Stimulated activated naive CD8-positive, alpha-beta T cell treated with anti-CD3 and anti-CD28 coated beads, Interleukin-15, Interleukin-2, amounts not matched to agents 100 ng/mL and 50 ng/mL, for 24 hours (primary cell): ENCODE results near the gene CLIC5.
"Not testable (repeated sequence)": the region's sequence is repeated elsewhere in the genome, so short reads cannot be mapped to it uniquely, and the experiment has no call there.

ENCODE experiments used
- H3K27ac Mint-ChIP-seq: one replicate; pipeline ENCODE4 v1.8.0; 2021; ENCODE audit warnings: mild to moderate bottlenecking, mixed read lengths
- H3K27me3 Mint-ChIP-seq: one replicate; pipeline ENCODE4 v1.8.0; 2021; ENCODE audit warnings: mixed read lengths
- H3K36me3 Mint-ChIP-seq: one replicate; pipeline ENCODE4 v1.8.0; 2021; ENCODE audit warnings: low read depth, mixed read lengths
- H3K4me1 Mint-ChIP-seq: one replicate; pipeline ENCODE4 v1.8.0; 2021; ENCODE audit warnings: low read depth, mixed read lengths
- H3K4me3 Mint-ChIP-seq: one replicate; pipeline ENCODE4 v1.8.0; 2021; ENCODE audit warnings: mild to moderate bottlenecking, mixed read lengths
- H3K9me3 Mint-ChIP-seq: one replicate; pipeline ENCODE4 v1.8.0; 2021; ENCODE audit warnings: mixed read lengths

CLIC5 gene

GRCh38 chr6:45951321-45952167, 64.1 kb downstream of the CLIC5 start:
- Mint-ChIP-seq H3K9me3 (no peaks in the 10 kb centered on the region), H3K27ac (no peak overlapping the region), H3K27me3 (peaks cover 3% of the 10 kb centered on the region), H3K4me1 (no peaks in the 10 kb centered on the region), H3K36me3 (no peaks in the 10 kb centered on the region), H3K4me3 (no peak overlapping the region)

GRCh38 chr6:45949256-45949655, 66.4 kb downstream of the CLIC5 start:
- H3K36me3 Mint-ChIP-seq = no peaks in the 10 kb centered on the region
- peaks cover 3% of the 10 kb centered on the region for H3K27me3 Mint-ChIP-seq
- H3K9me3 Mint-ChIP-seq = no peaks in the 10 kb centered on the region
- no peak overlapping the region for H3K27ac Mint-ChIP-seq
- H3K4me1 Mint-ChIP-seq = no peaks in the 10 kb centered on the region
- H3K4me3 Mint-ChIP-seq = no peak overlapping the region

- Mint-ChIP-seq H3K27me3 (peaks cover 3% of the 10 kb centered on the region), H3K4me1 (no peaks in the 10 kb centered on the region), H3K36me3 (no peaks in the 10 kb centered on the region), H3K9me3 (no peaks in the 10 kb centered on the region), H3K27ac (no peak overlapping the region), H3K4me3 (no peak overlapping the region)
Observed at GRCh38 chr6:45947807-45948206, 67.9 kb downstream of the CLIC5 start.

- Mint-ChIP-seq H3K36me3 (no peaks in the 10 kb centered on the region), H3K9me3 (no peaks in the 10 kb centered on the region), H3K27me3 (peaks cover 3% of the 10 kb centered on the region), H3K4me1 (no peaks in the 10 kb centered on the region), H3K27ac (no peak overlapping the region), H3K4me3 (no peak overlapping the region)
Observed at GRCh38 chr6:45946887-45947286, 68.8 kb downstream of the CLIC5 start.

GRCh38 chr6:45946352-45946751, 69.3 kb downstream of the CLIC5 start:
- no peak overlapping the region for H3K4me3 Mint-ChIP-seq
- no peaks in the 10 kb centered on the region for H3K4me1 Mint-ChIP-seq
- H3K27ac Mint-ChIP-seq = no peak overlapping the region
- H3K36me3 Mint-ChIP-seq = no peaks in the 10 kb centered on the region
- H3K9me3 Mint-ChIP-seq = no peaks in the 10 kb centered on the region
- peaks cover 3% of the 10 kb centered on the region for H3K27me3 Mint-ChIP-seq

GRCh38 chr6:45942953-45943352, 72.7 kb downstream of the CLIC5 start:
- Mint-ChIP-seq H3K9me3 (no peaks in the 10 kb centered on the region), H3K27me3 (no peaks in the 10 kb centered on the region), H3K27ac (no peak overlapping the region), H3K4me3 (no peak overlapping the region), H3K4me1 (no peaks in the 10 kb centered on the region), H3K36me3 (no peaks in the 10 kb centered on the region)

GRCh38 chr6:45933855-45934254, 81.8 kb downstream of the CLIC5 start:
- no peak overlapping the region for H3K27ac Mint-ChIP-seq

GRCh38 chr6:45931232-45931631, 84.4 kb downstream of the CLIC5 start:
- Mint-ChIP-seq H3K36me3 (no peaks in the 10 kb centered on the region), H3K9me3 (no peaks in the 10 kb centered on the region), H3K27ac (no peak overlapping the region), H3K4me3 (no peak overlapping the region), H3K27me3 (no peaks in the 10 kb centered on the region), H3K4me1 (peaks cover 10% of the 10 kb centered on the region)

More at GRCh38 chr6:45933855-45934254, 81.8 kb downstream of the CLIC5 start:
- Mint-ChIP-seq H3K4me3 (no peak overlapping the region), H3K27me3 (no peaks in the 10 kb centered on the region), H3K36me3 (no peaks in the 10 kb centered on the region), H3K4me1 (peaks cover 3% of the 10 kb centered on the region), H3K9me3 (no peaks in the 10 kb centered on the region)

- Mint-ChIP-seq H3K36me3 (no peaks in the 10 kb centered on the region), H3K27ac (no peak overlapping the region), H3K4me1 (peaks cover 10% of the 10 kb centered on the region), H3K9me3 (no peaks in the 10 kb centered on the region), H3K27me3 (no peaks in the 10 kb centered on the region), H3K4me3 (no peak overlapping the region)
Observed at GRCh38 chr6:45930420-45931040, 85.1 kb downstream of the CLIC5 start.

GRCh38 chr6:45929421-45930361, 86.0 kb downstream of the CLIC5 start:
- Mint-ChIP-seq H3K4me3 (no peak overlapping the region), H3K27me3 (no peaks in the 10 kb centered on the region), H3K36me3 (no peaks in the 10 kb centered on the region), H3K27ac (no peak overlapping the region), H3K9me3 (no peaks in the 10 kb centered on the region), H3K4me1 (peaks cover 13% of the 10 kb centered on the region)

- H3K4me1 Mint-ChIP-seq = peaks cover 22% of the 10 kb centered on the region
- no peaks in the 10 kb centered on the region for H3K9me3 Mint-ChIP-seq
- no peaks in the 10 kb centered on the region for H3K27me3 Mint-ChIP-seq
- no peak overlapping the region for H3K4me3 Mint-ChIP-seq
- no peak overlapping the region for H3K27ac Mint-ChIP-seq
- no peaks in the 10 kb centered on the region for H3K36me3 Mint-ChIP-seq
Observed at GRCh38 chr6:45928721-45929305, 86.8 kb downstream of the CLIC5 start.

- Mint-ChIP-seq H3K27me3 (no peaks in the 10 kb centered on the region), H3K9me3 (no peaks in the 10 kb centered on the region), H3K4me1 (peaks cover 33% of the 10 kb centered on the region), H3K4me3 (no peak overlapping the region), H3K27ac (no peak overlapping the region), H3K36me3 (no peaks in the 10 kb centered on the region)
Observed at GRCh38 chr6:45927421-45928320, 88.0 kb downstream of the CLIC5 start.

GRCh38 chr6:45926423-45926822, 89.2 kb downstream of the CLIC5 start:
- not testable (repeated sequence) for H3K27ac Mint-ChIP-seq
- peaks cover 46% of the 10 kb centered on the region for H3K4me1 Mint-ChIP-seq

More at GRCh38 chr6:45926423-45926822, 89.2 kb downstream of the CLIC5 start:
- not testable (repeated sequence) for H3K27me3 Mint-ChIP-seq, H3K36me3 Mint-ChIP-seq, H3K4me3 Mint-ChIP-seq, H3K9me3 Mint-ChIP-seq
